Mesendoderm (in vitro differentiated cells): Measurements from ENCODE around the gene FBF1.

ENCODE experiments used
- DNase-seq: peaks from one replicate; pipeline ENCODE4 v3.0.0; 2013
- H2AK5ac ChIP-seq: 2 replicates; pipeline ENCODE4 v1.6.1; 2013; ENCODE audit warnings: low read length, inconsistent platforms
- H2BK120ac ChIP-seq: 2 replicates; pipeline ENCODE4 v1.6.1; 2013; ENCODE audit warnings: low read depth, mild to moderate bottlenecking, low read length, moderate library complexity, mixed read lengths
- H2BK15ac ChIP-seq: replicated peaks from 2 replicates; pipeline ENCODE4 v1.6.1; 2013; ENCODE audit warnings: low read depth, mild to moderate bottlenecking, moderate library complexity
- H2BK5ac ChIP-seq: 2 replicates; pipeline ENCODE4 v1.6.1; 2013; ENCODE audit warnings: low read length, inconsistent platforms
- H3K18ac ChIP-seq: 2 replicates; pipeline ENCODE4 v1.6.1; 2013; ENCODE audit warnings: mild to moderate bottlenecking, low read length, mixed read lengths
- H3K23ac ChIP-seq: one replicate; pipeline ENCODE4 v1.6.1; 2013; ENCODE audit warnings: low read length
- H3K27ac ChIP-seq: 2 replicates; pipeline ENCODE4 v1.5.1; 2013; ENCODE audit warnings: low read depth, mild to moderate bottlenecking, inconsistent platforms, low read length, moderate library complexity
- H3K27me3 ChIP-seq: 2 replicates; pipeline ENCODE4 v1.6.1; 2013; ENCODE audit warnings: low read length, control low read depth, mild to moderate bottlenecking, inconsistent platforms; ENCODE audit not compliant: insufficient read depth, poor library complexity
- H3K36me3 ChIP-seq: 2 replicates; pipeline ENCODE4 v1.6.1; 2013; ENCODE audit warnings: low read length, inconsistent platforms; ENCODE audit not compliant: control insufficient read depth, insufficient read depth
- H3K4ac ChIP-seq: one replicate; pipeline ENCODE4 v1.6.1; 2013; ENCODE audit warnings: low read depth, mild to moderate bottlenecking, low read length, moderate library complexity
- H3K4me1 ChIP-seq: 2 replicates; pipeline ENCODE4 v1.6.1; 2013; ENCODE audit warnings: low read depth, low read length, inconsistent platforms; ENCODE audit not compliant: control insufficient read depth
- H3K4me2 ChIP-seq: 2 replicates; pipeline ENCODE4 v1.6.1; 2013; ENCODE audit warnings: low read length
- H3K4me3 ChIP-seq: 2 replicates; pipeline ENCODE4 v1.5.1; 2013; ENCODE audit warnings: mild to moderate bottlenecking, low read length
- H3K56ac ChIP-seq: one replicate; pipeline ENCODE4 v1.6.1; 2013; ENCODE audit warnings: low read length
- H3K79me1 ChIP-seq: 2 replicates; pipeline ENCODE4 v1.6.1; 2013; ENCODE audit warnings: low read length, inconsistent platforms
- H3K79me2 ChIP-seq: 2 replicates; pipeline ENCODE4 v1.6.1; 2013; ENCODE audit warnings: mild to moderate bottlenecking, low read length; ENCODE audit not compliant: control insufficient read depth, insufficient read depth
- H3K9ac ChIP-seq: 2 replicates; pipeline ENCODE4 v1.6.1; 2013; ENCODE audit warnings: low read length, inconsistent platforms
- H4K5ac ChIP-seq: one replicate; pipeline ENCODE4 v1.6.1; 2013; ENCODE audit warnings: low read length
- H4K8ac ChIP-seq: one replicate; pipeline ENCODE4 v1.6.1; 2013; ENCODE audit warnings: low read depth, mild to moderate bottlenecking, control low read depth, low read length, moderate library complexity
- WGBS: extraction: QIAGEN DNeasy Blood & Tissue Kit; methylation state at CpG from one replicate; pipeline ENCODE4 v1.1.7; 2013; ENCODE audit warnings: low lambda C conversion rate, missing lambda C conversion rate; ENCODE audit not compliant: insufficient coverage; ENCODE audit errors: extremely low coverage; 5-methylcytosine and 5-hydroxymethylcytosine counted together

Gene FBF1

GRCh38 chr17:75922173-75922961, 18.5 kb downstream of the FBF1 start:
- no peak overlapping the region for H3K4me3 ChIP-seq
- no peaks in the 10 kb centered on the region for H3K4me1 ChIP-seq
- H3K27ac ChIP-seq, result no peak overlapping the region
- H4K8ac ChIP-seq, result no peak overlapping the region
- H3K18ac ChIP-seq, result no peak overlapping the region
- H3K36me3 ChIP-seq, result no peaks in the 10 kb centered on the region
- H3K79me1 ChIP-seq, result no peaks in the 10 kb centered on the region
- H3K4me2 ChIP-seq, result no peak overlapping the region
- H3K79me2 ChIP-seq, result no peaks in the 10 kb centered on the region
- no peak overlapping the region for H4K5ac ChIP-seq
- H3K23ac ChIP-seq, result no peak overlapping the region
- no peaks in the 10 kb centered on the region for H3K27me3 ChIP-seq
- H2BK5ac ChIP-seq, result no peak overlapping the region
- no CpG with 5 or more reads among the region's 18 CpGs for WGBS
- no peak overlapping the region for H3K56ac ChIP-seq
- H3K9ac ChIP-seq, result no peak overlapping the region
- no peak overlapping the region for H2AK5ac ChIP-seq
- DNase-seq, result no peak
- H2BK15ac ChIP-seq, result no peak overlapping the region
- H2BK120ac ChIP-seq, result no peak overlapping the region
- H3K4ac ChIP-seq, result no peak overlapping the region

GRCh38 chr17:75921596-75921995, 19.2 kb downstream of the FBF1 start:
- Histone ChIP-seq H4K8ac (no peak overlapping the region), H4K5ac (no peak overlapping the region), H3K56ac (no peak overlapping the region), H3K27me3 (no peaks in the 10 kb centered on the region), H3K79me1 (no peaks in the 10 kb centered on the region), H3K9ac (no peak overlapping the region), H3K18ac (no peak overlapping the region), H3K27ac (no peak overlapping the region), H3K4me1 (no peaks in the 10 kb centered on the region), H2BK5ac (no peak overlapping the region), H2AK5ac (no peak overlapping the region), H3K4ac (no peak overlapping the region), H3K79me2 (no peaks in the 10 kb centered on the region), H3K36me3 (no peaks in the 10 kb centered on the region), H3K23ac (no peak overlapping the region), H3K4me2 (no peak overlapping the region), H3K4me3 (no peak overlapping the region), H2BK15ac (no peak overlapping the region), H2BK120ac (no peak overlapping the region)
- WGBS, result no CpG with 5 or more reads among the region's 15 CpGs
- DNase-seq, result no peak

- Histone ChIP-seq H3K56ac (no peak overlapping the region), H4K5ac (no peak overlapping the region), H3K4me3 (no peak overlapping the region), H3K27me3 (no peaks in the 10 kb centered on the region), H2BK15ac (no peak overlapping the region), H2AK5ac (no peak overlapping the region), H3K4ac (no peak overlapping the region), H4K8ac (no peak overlapping the region), H3K79me2 (no peaks in the 10 kb centered on the region), H3K9ac (no peak overlapping the region), H3K4me1 (no peaks in the 10 kb centered on the region), H3K36me3 (no peaks in the 10 kb centered on the region), H3K4me2 (no peak overlapping the region), H3K18ac (no peak overlapping the region), H3K79me1 (no peaks in the 10 kb centered on the region), H3K27ac (no peak overlapping the region), H2BK120ac (no peak overlapping the region), H2BK5ac (no peak overlapping the region), H3K23ac (no peak overlapping the region)
- WGBS, result no CpG with 5 or more reads among the region's 11 CpGs
- DNase-seq, result no peak
These were observed 20.7 kb downstream of the FBF1 start for GRCh38 chr17:75920045-75920560.

- no peaks in the 10 kb centered on the region for H3K4me1 ChIP-seq
- H2BK5ac ChIP-seq, result no peak overlapping the region
- DNase-seq, result no peak
- no peaks in the 10 kb centered on the region for H3K79me1 ChIP-seq
- no peaks in the 10 kb centered on the region for H3K79me2 ChIP-seq
- no peak overlapping the region for H3K23ac ChIP-seq
- no peak overlapping the region for H3K4ac ChIP-seq
- no peak overlapping the region for H3K27ac ChIP-seq
- H3K18ac ChIP-seq, result no peak overlapping the region
- H3K56ac ChIP-seq, result no peak overlapping the region
- H3K4me3 ChIP-seq, result no peak overlapping the region
- H3K27me3 ChIP-seq, result no peaks in the 10 kb centered on the region
- no peaks in the 10 kb centered on the region for H3K36me3 ChIP-seq
- H2BK120ac ChIP-seq, result no peak overlapping the region
- no peak overlapping the region for H2BK15ac ChIP-seq
- WGBS, result no CpG with 5 or more reads among the region's 22 CpGs
- no peak overlapping the region for H4K5ac ChIP-seq
- no peak overlapping the region for H3K9ac ChIP-seq
- H2AK5ac ChIP-seq, result no peak overlapping the region
- H3K4me2 ChIP-seq, result no peak overlapping the region
- no peak overlapping the region for H4K8ac ChIP-seq
These were observed 21.2 kb downstream of the FBF1 start for GRCh38 chr17:75919611-75920010.

- Histone ChIP-seq H3K36me3 (no peaks in the 10 kb centered on the region), H3K27me3 (no peaks in the 10 kb centered on the region), H3K18ac (no peak overlapping the region), H3K4me2 (no peak overlapping the region), H3K27ac (no peak overlapping the region), H4K5ac (no peak overlapping the region), H3K79me1 (no peaks in the 10 kb centered on the region), H3K79me2 (no peaks in the 10 kb centered on the region), H2BK120ac (no peak overlapping the region), H3K56ac (no peak overlapping the region), H3K4me3 (no peak overlapping the region), H3K9ac (no peak overlapping the region), H3K4ac (no peak overlapping the region), H2BK15ac (no peak overlapping the region), H2AK5ac (no peak overlapping the region), H2BK5ac (no peak overlapping the region), H3K23ac (no peak overlapping the region), H3K4me1 (no peaks in the 10 kb centered on the region), H4K8ac (no peak overlapping the region)
- DNase-seq, result no peak
- WGBS, result no CpG with 5 or more reads among the region's 31 CpGs
These were observed 22.9 kb downstream of the FBF1 start for GRCh38 chr17:75917917-75918445.
